A673 (cell line): Measurements from ENCODE around the gene HOXA9. TPM values are rescaled to one million over a fixed set of nuclear protein-coding genes. Genes with fewer than 3 reads are reported as not detected.

ENCODE experiments used
- BruUV-seq: library from RNA; stranded (reverse); fragments of 400-500 nt; replicated peaks from 2 replicates; lab custom pipeline; 2021; lab: Mats Ljungman, UMichigan
- CTCF ChIA-PET: fragments of 300-600 bp; sonication (Branson Sonifier 250); formaldehyde crosslinking; loops from one replicate; lab custom pipeline; 2022; ENCODE audit warnings: antibody characterized with exemption; lab: Charles Lee
- POLR2A ChIA-PET: fragments of 300-600 bp; sonication (Branson Sonifier 250); formaldehyde crosslinking; loops from one replicate; lab custom pipeline; 2022; ENCODE audit warnings: antibody characterized with exemption; ENCODE audit not compliant: low non-redundant PET; lab: Charles Lee
- DNase-seq: peaks from one replicate; pipeline ENCODE4 v3.0.0-alpha.2; 2015; ENCODE audit warnings: low spot score
- H3K27ac ChIP-seq: fragments of 200-600 bp; sonication (generic); 2 replicates; pipeline ENCODE4 v1.5.1; 2016; ENCODE audit warnings: mixed run types, low read depth, mild to moderate bottlenecking, mixed read lengths, antibody characterized with exemption, low read length; ENCODE audit not compliant: poor library complexity, severe bottlenecking
- H3K27me3 ChIP-seq: fragments of 200-600 bp; sonication (generic); replicated peaks from 2 replicates; pipeline ENCODE4 v1.6.1; 2017; ENCODE audit warnings: mixed run types, low read depth, mild to moderate bottlenecking, mixed read lengths, antibody characterized with exemption, low read length; ENCODE audit not compliant: insufficient read depth, poor library complexity
- H3K36me3 ChIP-seq: fragments of 200-600 bp; sonication (generic); 2 replicates; pipeline ENCODE4 v1.6.1; 2016; ENCODE audit warnings: mixed run types, mild to moderate bottlenecking, mixed read lengths, antibody characterized with exemption, low read length; ENCODE audit not compliant: insufficient read depth, poor library complexity, severe bottlenecking
- H3K4me1 ChIP-seq: fragments of 200-600 bp; sonication (generic); 2 replicates; pipeline ENCODE4 v1.6.1; 2017; ENCODE audit warnings: mixed run types, mild to moderate bottlenecking, mixed read lengths, antibody characterized with exemption, low read length; ENCODE audit not compliant: insufficient read depth, poor library complexity, severe bottlenecking
- H3K4me3 ChIP-seq: fragments of 200-600 bp; sonication (generic); 2 replicates; pipeline ENCODE4 v1.5.1; 2016; ENCODE audit warnings: low read depth, mixed run types, mild to moderate bottlenecking, mixed read lengths, low read length; ENCODE audit not compliant: poor library complexity, severe bottlenecking
- H3K9me3 ChIP-seq: fragments of 200-600 bp; sonication (generic); 2 replicates; pipeline ENCODE4 v1.6.1; 2016; ENCODE audit warnings: mixed run types, low read depth, mild to moderate bottlenecking, mixed read lengths, antibody characterized with exemption, low read length; ENCODE audit not compliant: poor library complexity, severe bottlenecking
- EZH2 ChIP-seq: fragments of 200-600 bp; sonication (generic); IDR thresholded peaks from 2 replicates; pipeline ENCODE4 v1.6.1; 2017; ENCODE audit warnings: borderline replicate concordance, low read depth, mild to moderate bottlenecking, mixed read lengths, antibody characterized with exemption, low read length; ENCODE audit not compliant: poor library complexity, severe bottlenecking
- intact Hi-C: fragments of 100-400 bp; cut with micrococcal nuclease; formaldehyde crosslinking; loops from one replicate; pipeline ENCODE4 v1.10.0; 2022; ENCODE audit not compliant: unreplicated experiment
- total RNA-seq: library from RNA; stranded (reverse); gene quantifications from 2 replicates; pipeline ENCODE4 v1.2.3, GENCODE V29; 2021
- TF ChIP-seq, protein P1 (sequence below): fragments of 300-800, 200-600 bp; sonication (generic); conservative IDR thresholded peaks from 2 replicates; pipeline ENCODE4 v1.5.1; 2017; ENCODE audit warnings: low read depth, mild to moderate bottlenecking, antibody characterized with exemption, low read length, moderate library complexity, mixed read lengths

HOXA9 gene
- total RNA-seq, 1 experiment from 2014 or later, result not detected

DNA sequence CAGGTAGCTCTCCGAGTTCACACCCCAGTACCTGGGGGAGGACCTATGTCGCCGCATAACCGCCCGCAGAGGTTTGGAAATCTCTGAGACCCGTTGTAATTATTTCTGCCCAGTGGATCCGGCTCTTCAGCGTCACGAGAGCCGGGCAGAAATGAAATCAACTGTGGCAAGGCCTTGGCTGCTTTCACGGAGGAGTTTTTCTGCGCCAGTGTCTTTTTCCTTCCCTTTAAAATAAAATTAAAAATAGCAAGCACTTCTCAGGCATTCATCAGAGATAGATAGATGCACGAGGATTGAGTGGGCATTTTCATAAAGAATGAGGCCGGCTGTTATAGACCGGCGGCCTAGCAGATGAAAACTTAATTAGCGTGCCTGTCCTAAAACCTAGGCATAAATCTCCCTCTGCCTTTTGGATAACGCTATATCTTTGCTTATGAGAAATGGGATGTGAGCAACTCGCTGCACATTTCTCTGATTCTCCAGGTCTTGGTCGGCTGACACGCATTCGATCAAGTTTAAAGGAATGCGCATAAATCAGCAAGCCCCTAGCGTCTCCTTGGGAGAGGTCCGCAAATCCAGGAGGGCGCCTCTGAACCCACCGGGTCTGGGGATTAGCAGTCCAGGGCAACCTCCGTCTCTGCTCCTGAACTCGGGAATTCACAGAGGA, 28.1 kb upstream of the HOXA9 start:
- Histone ChIP-seq H3K36me3 (no peaks in the 10 kb centered on the region), H3K9me3 (no peaks in the 10 kb centered on the region), H3K27me3 (peaks cover 99% of the 10 kb centered on the region), H3K27ac (no peak overlapping the region), H3K4me1 (no peaks in the 10 kb centered on the region), H3K4me3 (no peak overlapping the region)
- BruUV-seq, result no TSS peak
- intact Hi-C loops, result no loop called here
- CTCF ChIA-PET, result no interaction called here
- TF ChIP-seq, protein P1, sequence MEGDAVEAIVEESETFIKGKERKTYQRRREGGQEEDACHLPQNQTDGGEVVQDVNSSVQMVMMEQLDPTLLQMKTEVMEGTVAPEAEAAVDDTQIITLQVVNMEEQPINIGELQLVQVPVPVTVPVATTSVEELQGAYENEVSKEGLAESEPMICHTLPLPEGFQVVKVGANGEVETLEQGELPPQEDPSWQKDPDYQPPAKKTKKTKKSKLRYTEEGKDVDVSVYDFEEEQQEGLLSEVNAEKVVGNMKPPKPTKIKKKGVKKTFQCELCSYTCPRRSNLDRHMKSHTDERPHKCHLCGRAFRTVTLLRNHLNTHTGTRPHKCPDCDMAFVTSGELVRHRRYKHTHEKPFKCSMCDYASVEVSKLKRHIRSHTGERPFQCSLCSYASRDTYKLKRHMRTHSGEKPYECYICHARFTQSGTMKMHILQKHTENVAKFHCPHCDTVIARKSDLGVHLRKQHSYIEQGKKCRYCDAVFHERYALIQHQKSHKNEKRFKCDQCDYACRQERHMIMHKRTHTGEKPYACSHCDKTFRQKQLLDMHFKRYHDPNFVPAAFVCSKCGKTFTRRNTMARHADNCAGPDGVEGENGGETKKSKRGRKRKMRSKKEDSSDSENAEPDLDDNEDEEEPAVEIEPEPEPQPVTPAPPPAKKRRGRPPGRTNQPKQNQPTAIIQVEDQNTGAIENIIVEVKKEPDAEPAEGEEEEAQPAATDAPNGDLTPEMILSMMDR, result no peak
- peak; percentile 27 for TF ChIP-seq EZH2
- DNase-seq, result no peak
- POLR2A ChIA-PET, result no interaction called here

DNA sequence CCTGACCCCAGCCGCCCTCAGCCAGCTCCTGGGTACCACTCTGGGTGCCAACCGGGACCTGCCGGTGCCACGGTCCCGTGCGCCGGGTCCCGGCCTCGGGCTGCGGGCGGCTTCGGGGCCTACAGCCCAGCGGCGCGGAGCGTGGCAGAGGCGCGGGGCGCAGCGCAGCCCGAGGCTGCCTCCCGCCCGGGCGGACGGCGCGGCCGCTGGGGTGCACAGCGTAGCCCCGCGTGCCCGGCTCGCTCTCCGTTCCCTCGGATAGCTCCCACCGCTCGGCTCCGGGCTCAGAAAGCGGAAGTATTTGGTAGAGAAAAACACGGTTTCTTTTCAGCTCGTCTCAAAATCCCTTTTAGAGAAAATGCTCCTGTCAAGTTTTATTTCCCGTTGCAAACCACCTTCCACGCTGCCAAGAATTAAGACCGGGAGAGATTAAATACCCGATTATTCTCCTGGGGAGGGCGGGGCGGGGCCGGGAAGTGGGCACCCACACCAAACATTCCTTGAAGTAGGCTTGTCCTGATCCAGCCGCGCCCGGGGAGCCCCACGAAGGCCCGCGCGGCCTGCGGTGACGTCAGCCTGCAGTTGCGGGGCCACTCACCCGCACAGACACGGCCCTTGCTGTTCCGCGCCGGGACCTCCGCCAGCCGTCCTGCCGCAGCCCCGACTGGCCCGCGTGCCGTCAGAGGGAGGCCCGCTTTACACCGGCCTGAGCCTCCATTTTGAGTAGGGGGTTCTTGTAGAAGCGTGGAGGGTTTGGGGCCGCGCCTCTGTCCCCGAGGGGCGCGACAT, 27.4 kb upstream of the HOXA9 start:
- H3K27me3 ChIP-seq, result peaks cover 99% of the 10 kb centered on the region
- intact Hi-C loops, result no loop called here

DNA sequence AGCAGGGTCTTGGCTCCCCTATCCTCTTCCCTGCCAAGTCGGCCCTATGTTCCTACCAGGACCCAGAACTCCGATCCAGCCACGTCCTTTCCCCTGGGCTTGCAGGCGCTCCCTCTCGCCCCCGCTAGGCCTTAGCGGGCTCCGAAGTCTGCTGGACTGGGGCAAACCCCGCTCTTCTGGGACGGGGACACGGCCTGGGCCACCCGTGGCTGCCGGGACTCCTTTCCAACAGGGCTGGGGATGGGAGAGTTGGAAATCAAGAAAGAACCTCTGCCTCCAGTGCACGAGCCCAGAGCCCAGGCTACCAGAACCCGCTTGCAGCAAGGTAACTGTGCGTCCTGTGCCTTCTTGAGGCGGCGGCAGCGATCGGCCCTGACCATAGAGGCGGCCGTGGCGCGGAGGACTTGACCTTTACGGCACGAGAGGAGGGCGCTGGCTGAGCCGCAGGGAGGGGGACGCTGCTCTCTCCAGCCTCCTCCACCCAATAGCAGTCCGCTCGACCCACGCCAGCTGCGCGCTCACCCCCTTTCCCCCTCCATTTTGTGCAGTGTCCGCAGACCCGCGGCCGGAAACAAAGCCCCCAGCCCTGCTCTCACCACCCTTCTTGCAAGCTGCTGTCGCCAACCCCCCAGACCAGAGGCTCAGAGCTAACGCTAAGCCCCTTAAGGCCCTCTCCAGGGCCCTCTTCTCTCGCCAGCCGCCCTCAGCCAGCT, 26.7 kb upstream of the HOXA9 start:
- intact Hi-C loops, result no loop called here
- H3K4me1 ChIP-seq, result no peaks in the 10 kb centered on the region
- peaks cover 99% of the 10 kb centered on the region for H3K27me3 ChIP-seq
- H3K36me3 ChIP-seq, result no peaks in the 10 kb centered on the region
- CTCF ChIA-PET, result interaction anchor here (0.6 kb wide), 1 partner anchor 788 kb away, joined by 3 read pairs; no protein-coding TSS in a partner anchor
- DNase-seq, result no peak
- no peak overlapping the region for H3K4me3 ChIP-seq
- no peaks in the 10 kb centered on the region for H3K9me3 ChIP-seq
- TF ChIP-seq, protein P1, result no peak
- TF ChIP-seq EZH2, result no peak
- H3K27ac ChIP-seq, result no peak overlapping the region
- no TSS peak for BruUV-seq
- POLR2A ChIA-PET, result no interaction called here

More for the DNA sequence above, 27.4 kb upstream of the HOXA9 start:
- POLR2A ChIA-PET, result no interaction called here
- H3K27ac ChIP-seq, result no peak overlapping the region
- no TSS peak for BruUV-seq
- TF ChIP-seq EZH2, result peak; percentile 76
- TF ChIP-seq, protein P1, result no peak
- CTCF ChIA-PET, result interaction anchor here (0.6 kb wide), 1 partner anchor 787 kb away, joined by 3 read pairs; no protein-coding TSS in a partner anchor
- no peaks in the 10 kb centered on the region for H3K36me3 ChIP-seq
- H3K4me3 ChIP-seq, result no peak overlapping the region
- H3K4me1 ChIP-seq, result no peaks in the 10 kb centered on the region
- no peaks in the 10 kb centered on the region for H3K9me3 ChIP-seq
- DNase-seq, result no peak
